HepG2 (cell line): ENCODE data around the gene RPL36. TPM values are rescaled to one million over a fixed set of nuclear protein-coding genes. Genes with fewer than 3 reads are reported as not detected.

ENCODE experiments used
- ARHGAP35 ChIP-seq: sonication (generic); formaldehyde crosslinking; IDR thresholded peaks from 2 replicates; pipeline ENCODE4 v1.9.0; 2022; ENCODE audit warnings: mild to moderate bottlenecking, inconsistent platforms, moderate library complexity, missing genetic modification reagents, borderline replicate concordance
- DNMT3B ChIP-seq: conservative IDR thresholded peaks from 2 replicates; pipeline ENCODE4 v1.6.1; 2016; ENCODE audit warnings: missing biosample characterization, control low read depth
- ERF ChIP-seq: IDR thresholded peaks from 2 replicates; pipeline ENCODE4 v1.6.1; 2018; ENCODE audit warnings: missing biosample characterization, missing genetic modification reagents
- MBD4 ChIP-seq: IDR thresholded peaks from 2 replicates; pipeline ENCODE4 v1.6.1; 2012; ENCODE audit warnings: low read length, inconsistent platforms, borderline replicate concordance
- MED8 ChIP-seq: sonication (generic); formaldehyde crosslinking; IDR thresholded peaks from 2 replicates; pipeline ENCODE4 v1.8.1; 2023; ENCODE audit warnings: mild to moderate bottlenecking, missing genetic modification reagents; ENCODE audit not compliant: insufficient replicate concordance
- MEF2D ChIP-seq: sonication (generic); formaldehyde crosslinking; IDR thresholded peaks from 2 replicates; pipeline ENCODE4 v1.5.1; 2020; ENCODE audit warnings: mild to moderate bottlenecking, missing genetic modification reagents
- PAF1 ChIP-seq: IDR thresholded peaks from 2 replicates; pipeline ENCODE4 v1.6.1; 2016; ENCODE audit warnings: missing genetic modification reagents, missing compliant biosample characterization
- RFX3 ChIP-seq: IDR thresholded peaks from 2 replicates; pipeline ENCODE4 v1.6.1; 2016; ENCODE audit warnings: missing biosample characterization, missing genetic modification reagents
- SMARCE1 ChIP-seq: fragments of 450-650 bp; IDR thresholded peaks from 2 replicates; pipeline ENCODE4 v1.6.1; 2017; ENCODE audit warnings: borderline replicate concordance
- SOX13 ChIP-seq, 3 experiments: fragments of 450-650 bp in 1 of 3; sonication (generic) in 1 of 3; formaldehyde crosslinking in 1 of 3; IDR thresholded peaks in 2 of 3; conservative IDR thresholded peaks in 1 of 3; 2 replicates each; pipeline versions ENCODE4 v1.5.0 to v1.6.1; 2016 to 2020; ENCODE audit warnings: antibody characterized with exemption in 1 of 3, mild to moderate bottlenecking in 1 of 3, missing compliant biosample characterization in 1 of 3, missing genetic modification reagents in 1 of 3, moderate library complexity in 1 of 3
- SP2 ChIP-seq: sonication (generic); formaldehyde crosslinking; IDR thresholded peaks from 2 replicates; pipeline ENCODE4 v1.5.1; 2020; ENCODE audit warnings: mild to moderate bottlenecking, missing genetic modification reagents
- SSRP1 ChIP-seq: IDR thresholded peaks from 2 replicates; pipeline ENCODE4 v1.6.1; 2016; ENCODE audit warnings: control low read depth
- TBP ChIP-seq: sonication (generic); formaldehyde crosslinking; IDR thresholded peaks from 2 replicates; pipeline ENCODE4 v1.5.0; 2020; ENCODE audit warnings: missing genetic modification reagents
- TCF12 ChIP-seq, 2 experiments: fragments of 450-650 bp in 1 of 2; sonication (generic) in 1 of 2; formaldehyde crosslinking in 1 of 2; IDR thresholded peaks; 2 replicates each; pipeline versions ENCODE4 v1.6.1 to v1.8.0; 2017 to 2022; ENCODE audit warnings: antibody characterized with exemption in 1 of 2, mild to moderate bottlenecking in 1 of 2, missing genetic modification reagents in 1 of 2, moderate library complexity in 1 of 2
- ZMYM3 ChIP-seq: sonication (generic); formaldehyde crosslinking; IDR thresholded peaks from 2 replicates; pipeline ENCODE4 v1.5.1; 2020; ENCODE audit warnings: mild to moderate bottlenecking, missing genetic modification reagents
- ZNF296 ChIP-seq: sonication (generic); formaldehyde crosslinking; conservative IDR thresholded peaks from 2 replicates; pipeline ENCODE4 v1.5.0; 2020; ENCODE audit warnings: mild to moderate bottlenecking, missing genetic modification reagents
- ZNF44 ChIP-seq: sonication (generic); formaldehyde crosslinking; IDR thresholded peaks from 2 replicates; pipeline ENCODE4 v1.5.1; 2020; ENCODE audit warnings: mild to moderate bottlenecking, missing genetic modification reagents
- ZNF546 ChIP-seq: sonication (generic); formaldehyde crosslinking; conservative IDR thresholded peaks from 2 replicates; pipeline ENCODE4 v1.8.1; 2023; ENCODE audit warnings: mild to moderate bottlenecking, missing genetic modification reagents
- ZNF737 ChIP-seq: sonication (generic); formaldehyde crosslinking; IDR thresholded peaks from 2 replicates; pipeline ENCODE4 v1.5.0; 2020; ENCODE audit warnings: missing genetic modification reagents, mild to moderate bottlenecking, borderline replicate concordance
- ZNF776 ChIP-seq: sonication (generic); formaldehyde crosslinking; IDR thresholded peaks from 2 replicates; pipeline ENCODE4 v1.4.0; 2020; ENCODE audit warnings: mild to moderate bottlenecking, missing genetic modification reagents
- polyA plus RNA-seq, 8 experiments: library from polyadenylated mRNA; depleted of rRNA in 3 of 8; stranded (reverse) in 7 of 8; unstranded in 1 of 8; fragments of >200 nt; fragmentation: Illumina TruSeq in 4 of 8; extraction: Trizol in 4 of 8; gene quantifications; 2 replicates each; pipeline versions ENCODE4 v1.2.1 to v1.2.3, GENCODE V29; 2011 to 2016; ENCODE audit warnings: low read depth in 4 of 8, missing spikeins in 1 of 8, mixed read lengths in 1 of 8; ENCODE audit not compliant: insufficient read depth in 1 of 8
- total RNA-seq, 5 experiments: library from RNA; depleted of rRNA; stranded (reverse); fragments of >200 nt; fragmentation: Illumina TruSeq; extraction: Trizol; gene quantifications; 2 replicates each; pipeline ENCODE4 v1.2.3, GENCODE V29; 2016; ENCODE audit warnings: low read depth in 1 of 5
- TF ChIP-seq, protein P1 (sequence below): sonication (generic); formaldehyde crosslinking; IDR thresholded peaks from 2 replicates; pipeline ENCODE4; 2020; ENCODE audit warnings: missing genetic modification reagents, mild to moderate bottlenecking, borderline replicate concordance
- TF ChIP-seq, protein P2 (sequence below): sonication (generic); formaldehyde crosslinking; IDR thresholded peaks from 2 replicates; pipeline ENCODE4 v1.4.0; 2020; ENCODE audit warnings: mild to moderate bottlenecking, missing genetic modification reagents
- TF ChIP-seq, protein P3 (sequence below): sonication (generic); formaldehyde crosslinking; IDR thresholded peaks from 2 replicates; pipeline ENCODE4 v1.5.0; 2020; ENCODE audit warnings: missing genetic modification reagents

RPL36 gene
- total and polyA plus RNA-seq, 2 of the 13 experiments (the other 11 are each of a cell fraction or from before 2014, with no cell fraction given): 706 to 740 TPM

DNA sequence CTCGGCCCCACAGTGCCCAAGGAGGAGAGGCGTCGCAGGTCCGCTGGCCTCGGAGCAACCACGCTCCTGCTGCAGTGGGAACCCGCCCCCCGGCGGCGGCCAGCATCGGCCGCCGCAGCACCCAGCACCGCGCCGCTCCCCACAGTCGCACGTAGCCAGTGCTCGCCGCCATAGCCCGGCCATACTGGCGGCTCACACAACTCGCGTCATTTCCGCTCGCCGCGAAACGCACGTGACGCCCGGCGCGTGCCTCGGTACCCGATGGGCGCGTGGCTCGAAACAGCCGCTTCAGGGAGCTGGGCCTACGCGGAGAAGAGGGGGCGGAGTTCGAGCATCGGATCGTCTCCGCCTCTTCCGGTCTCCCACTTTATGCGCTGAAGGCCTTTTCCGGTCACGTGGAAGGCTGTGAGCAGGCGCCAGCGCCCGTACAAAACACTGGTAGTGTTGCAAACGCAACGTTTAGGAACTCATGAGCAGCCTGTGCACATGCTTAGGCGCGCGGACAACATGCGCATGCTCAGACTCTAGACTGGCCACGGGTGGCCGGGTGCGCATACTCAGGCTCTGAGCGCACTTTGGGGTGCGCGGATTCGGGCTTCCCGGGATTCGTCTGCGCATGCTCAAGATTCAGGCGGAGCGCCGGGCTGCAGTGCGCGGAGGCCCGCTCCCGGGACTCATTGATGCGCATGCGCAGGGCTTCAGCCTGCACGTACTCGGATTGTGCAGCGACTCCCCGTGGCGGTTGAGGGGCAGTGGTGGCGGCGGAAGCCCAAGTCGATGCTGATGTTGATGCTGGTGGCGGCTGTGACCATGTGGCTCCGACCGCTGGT lies 30.1 kb downstream of the RPL36 start, which contains the start of the genes CATSPERD and LONP1 (continued):
- TF ChIP-seq SP2 (CRISPR knock-in tag) (peak; percentile 78), ZNF296 (CRISPR knock-in tag) (no peak), PAF1 (CRISPR knock-in tag) (no peak), ERF (peak; percentile 82), ARHGAP35 (CRISPR knock-in tag) (0 out of 2 replicates have a peak, but pooled peaks have one; percentile 56), DNMT3B (CRISPR knock-in tag) (peak; percentile 26; the same call in 1 of the 2 replicates), MED8 (CRISPR knock-in tag) (peak; percentile 60), ZNF776 (0 out of 2 replicates have a peak, but pooled peaks have one; percentile 10), ZNF44 (CRISPR knock-in tag) (peak; percentile 53; the same call in 1 of the 2 replicates), SSRP1 (CRISPR knock-in tag) (no peak), ZMYM3 (CRISPR knock-in tag) (peak; percentile 39; the same call in 1 of the 2 replicates), SMARCE1 (no peak), RFX3 (CRISPR knock-in tag) (no peak), ZNF737 (CRISPR knock-in tag) (no peak; the same call in 1 of the 2 replicates), MEF2D (CRISPR knock-in tag) (peak; percentile 69), TCF12 (IDR thresholded peaks at IDR 0.05) (no peak), TCF12 (CRISPR knock-in tag; IDR thresholded peaks at IDR 0.05) (no peak), TBP (peak; percentile 50; the same call in 1 of the 2 replicates), MBD4 (no peak), SOX13 (IDR thresholded peaks at IDR 0.05) (0 out of 2 replicates have a peak, but pooled peaks have one; percentile 25), SOX13 (CRISPR knock-in tag; conservative IDR thresholded peaks at IDR 0.05 in 1 of 2, IDR thresholded peaks at IDR 0.05 in 1 of 2) (peak in 1 of 2 experiments; percentile 66; a peak in 2 of 4 replicates), ZNF546 (CRISPR knock-in tag) (peak; percentile 85)
- TF ChIP-seq, protein P1, sequence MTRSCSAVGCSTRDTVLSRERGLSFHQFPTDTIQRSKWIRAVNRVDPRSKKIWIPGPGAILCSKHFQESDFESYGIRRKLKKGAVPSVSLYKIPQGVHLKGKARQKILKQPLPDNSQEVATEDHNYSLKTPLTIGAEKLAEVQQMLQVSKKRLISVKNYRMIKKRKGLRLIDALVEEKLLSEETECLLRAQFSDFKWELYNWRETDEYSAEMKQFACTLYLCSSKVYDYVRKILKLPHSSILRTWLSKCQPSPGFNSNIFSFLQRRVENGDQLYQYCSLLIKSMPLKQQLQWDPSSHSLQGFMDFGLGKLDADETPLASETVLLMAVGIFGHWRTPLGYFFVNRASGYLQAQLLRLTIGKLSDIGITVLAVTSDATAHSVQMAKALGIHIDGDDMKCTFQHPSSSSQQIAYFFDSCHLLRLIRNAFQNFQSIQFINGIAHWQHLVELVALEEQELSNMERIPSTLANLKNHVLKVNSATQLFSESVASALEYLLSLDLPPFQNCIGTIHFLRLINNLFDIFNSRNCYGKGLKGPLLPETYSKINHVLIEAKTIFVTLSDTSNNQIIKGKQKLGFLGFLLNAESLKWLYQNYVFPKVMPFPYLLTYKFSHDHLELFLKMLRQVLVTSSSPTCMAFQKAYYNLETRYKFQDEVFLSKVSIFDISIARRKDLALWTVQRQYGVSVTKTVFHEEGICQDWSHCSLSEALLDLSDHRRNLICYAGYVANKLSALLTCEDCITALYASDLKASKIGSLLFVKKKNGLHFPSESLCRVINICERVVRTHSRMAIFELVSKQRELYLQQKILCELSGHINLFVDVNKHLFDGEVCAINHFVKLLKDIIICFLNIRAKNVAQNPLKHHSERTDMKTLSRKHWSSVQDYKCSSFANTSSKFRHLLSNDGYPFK (CRISPR knock-in tag): peak; percentile 100
- TF ChIP-seq, protein P2, sequence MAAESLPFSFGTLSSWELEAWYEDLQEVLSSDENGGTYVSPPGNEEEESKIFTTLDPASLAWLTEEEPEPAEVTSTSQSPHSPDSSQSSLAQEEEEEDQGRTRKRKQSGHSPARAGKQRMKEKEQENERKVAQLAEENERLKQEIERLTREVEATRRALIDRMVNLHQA: no peak
- TF ChIP-seq, protein P3, sequence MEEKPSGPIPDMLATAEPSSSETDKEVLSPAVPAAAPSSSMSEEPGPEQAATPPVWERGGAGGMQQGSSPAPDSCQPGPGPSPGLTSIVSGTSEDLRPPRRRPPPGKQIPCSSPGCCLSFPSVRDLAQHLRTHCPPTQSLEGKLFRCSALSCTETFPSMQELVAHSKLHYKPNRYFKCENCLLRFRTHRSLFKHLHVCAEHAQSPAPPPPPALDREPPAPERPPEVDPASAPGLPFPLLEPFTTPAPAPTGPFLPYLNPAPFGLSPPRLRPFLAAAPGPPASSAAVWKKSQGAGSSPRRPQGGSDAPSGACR (CRISPR knock-in tag): no peak
